HCT116 (cell line): Measurements from ENCODE around the gene CPEB3. TPM values are rescaled to one million over a fixed set of nuclear protein-coding genes. Genes with fewer than 3 reads are reported as not detected.

ENCODE experiments used
- ATAC-seq: fragments of 200-7000 bp; cut with Tn5 transposase; 2 replicates; pipeline ENCODE4 v1.9.1; 2020; ENCODE audit warnings: mild to moderate bottlenecking, moderate library complexity
- BruUV-seq: library from RNA; stranded (reverse); fragments of 400-500 nt; replicated peaks from 2 replicates; lab custom pipeline; 2021; lab: Mats Ljungman, UMichigan
- CTCF ChIA-PET: fragments of 300-600 bp; sonication (Branson Sonifier 250); formaldehyde crosslinking; loops from one replicate; lab custom pipeline; 2021; ENCODE audit warnings: antibody characterized with exemption; lab: Charles Lee
- POLR2A ChIA-PET: fragments of 300-600, 350-600 bp; sonication (Branson Sonifier 250); formaldehyde crosslinking; loops from one replicate; lab custom pipeline; 2021; ENCODE audit warnings: antibody characterized with exemption; lab: Charles Lee
- RAD21 ChIA-PET, 2 experiments: fragments of 300-600 bp; sonication (Branson Sonifier 250); formaldehyde crosslinking; loops; one replicate each; lab custom pipeline; 2023; ENCODE audit warnings: low total read pairs in 2 of 2; ENCODE audit not compliant: uncharacterized antibody in 2 of 2, unreplicated experiment in 2 of 2, low non-redundant PET in 1 of 2; lab: Charles Lee
- DNase-seq: peaks from one replicate; pipeline ENCODE4 v3.0.0-alpha.2; 2010; ENCODE audit warnings: low read depth, low spot score
- H2AFZ ChIP-seq: fragments of 200-600 bp; shearing (Covaris generic), sonication (generic); 2 replicates; pipeline ENCODE4 v1.6.1; 2017; ENCODE audit warnings: low read depth, mixed run types, mixed read lengths, antibody characterized with exemption, low read length; ENCODE audit not compliant: poor library complexity, severe bottlenecking
- H3K27ac ChIP-seq: 2 replicates; pipeline ENCODE4 v1.5.1; 2012; ENCODE audit warnings: low read depth, low read length
- H3K27me3 ChIP-seq: fragments of 200-600 bp; sonication (generic); 2 replicates; pipeline ENCODE4 v1.6.1; 2016; ENCODE audit warnings: mixed run types, low read length, mixed read lengths; ENCODE audit not compliant: insufficient read depth
- H3K36me3 ChIP-seq, 2 experiments: fragments of 200-500 bp in 1 of 2; fragments of 200-600 bp in 1 of 2; sonication (Bioruptor generic) in 1 of 2; sonication (generic) in 1 of 2; 2 replicates each; pipeline versions ENCODE4 v1.5.1 to v1.6.1; 2014 to 2016; ENCODE audit warnings: low read length in 2 of 2, inconsistent platforms in 1 of 2, mixed read lengths in 1 of 2, mixed run types in 1 of 2; ENCODE audit not compliant: insufficient read depth in 2 of 2, control insufficient read depth in 1 of 2
- H3K4me1 ChIP-seq, 2 experiments: fragments of 200-600 bp in 1 of 2; sonication (generic) in 1 of 2; 2 replicates each; pipeline versions ENCODE4 v1.5.1 to v1.6.1; 2012 to 2017; ENCODE audit warnings: low read length in 2 of 2, inconsistent platforms in 1 of 2, mild to moderate bottlenecking in 1 of 2, mixed read lengths in 1 of 2, mixed run types in 1 of 2, moderate library complexity in 1 of 2; ENCODE audit not compliant: insufficient read depth in 2 of 2, control insufficient read depth in 1 of 2
- H3K4me2 ChIP-seq: fragments of 200-600 bp; sonication (generic); 2 replicates; pipeline ENCODE4 v1.6.1; 2017; ENCODE audit warnings: mixed run types, low read length, mixed read lengths
- H3K4me3 ChIP-seq, 2 experiments: fragments of 200-600 bp in 1 of 2; sonication (generic) in 1 of 2; replicated peaks in 1 of 2; 2 replicates each; pipeline ENCODE4 v1.5.1; 2011 to 2016; ENCODE audit warnings: low read length in 2 of 2, control low read depth in 1 of 2, low read depth in 1 of 2, mild to moderate bottlenecking in 1 of 2, mixed read lengths in 1 of 2, mixed run types in 1 of 2
- H3K79me2 ChIP-seq: fragments of 200-600 bp; sonication (generic); 2 replicates; pipeline ENCODE4 v1.6.1; 2017; ENCODE audit warnings: mild to moderate bottlenecking, mixed run types, low read length, moderate library complexity, mixed read lengths; ENCODE audit not compliant: insufficient read depth
- H3K9ac ChIP-seq: fragments of 200-600 bp; sonication (generic); 2 replicates; pipeline ENCODE4 v1.6.1; 2016; ENCODE audit warnings: low read length, mixed read lengths
- H3K9me2 ChIP-seq: fragments of 200-600 bp; sonication (generic), shearing (Covaris generic); 2 replicates; pipeline ENCODE4 v1.6.1; 2017; ENCODE audit warnings: mixed run types, mild to moderate bottlenecking, moderate library complexity; ENCODE audit not compliant: insufficient read depth
- H3K9me3 ChIP-seq, 2 experiments: fragments of 200-500 bp in 1 of 2; fragments of 200-600 bp in 1 of 2; sonication (Bioruptor generic) in 1 of 2; sonication (generic) in 1 of 2; 2 replicates each; pipeline ENCODE4 v1.6.1; 2014 to 2017; ENCODE audit warnings: low read length in 2 of 2, mixed read lengths in 2 of 2, inconsistent platforms in 1 of 2, low read depth in 1 of 2, mild to moderate bottlenecking in 1 of 2, mixed run types in 1 of 2, moderate library complexity in 1 of 2; ENCODE audit not compliant: control insufficient read depth in 1 of 2, insufficient read depth in 1 of 2
- H4K20me1 ChIP-seq: fragments of 200-600 bp; sonication (generic), shearing (Covaris generic); 2 replicates; pipeline ENCODE4 v1.6.1; 2017; ENCODE audit warnings: mixed run types, mild to moderate bottlenecking, moderate library complexity; ENCODE audit not compliant: insufficient read depth
- CBX3 ChIP-seq: IDR thresholded peaks from 2 replicates; pipeline ENCODE4 v1.6.1; 2012; ENCODE audit warnings: low read depth
- CEBPB ChIP-seq: IDR thresholded peaks from 2 replicates; pipeline ENCODE4 v1.6.1; 2012; ENCODE audit warnings: low read depth
- EGR1 ChIP-seq: IDR thresholded peaks from 2 replicates; pipeline ENCODE4 v1.6.1; 2012; ENCODE audit warnings: low read depth
- ELF1 ChIP-seq: IDR thresholded peaks from 2 replicates; pipeline ENCODE4 v1.6.1; 2012; ENCODE audit warnings: low read depth, borderline replicate concordance
- EZH2 ChIP-seq: fragments of 200-600 bp; sonication (generic); IDR thresholded peaks from 2 replicates; pipeline ENCODE4 v1.6.1; 2017; ENCODE audit warnings: antibody characterized with exemption, mixed run types
- EZH2phosphoT487 ChIP-seq: fragments of 200-600 bp; IDR thresholded peaks from 2 replicates; pipeline ENCODE4 v1.6.1; 2018; ENCODE audit warnings: antibody characterized with exemption, borderline replicate concordance
- POLR2A ChIP-seq: IDR thresholded peaks from 2 replicates; pipeline ENCODE4 v1.7.0; 2011; ENCODE audit warnings: borderline replicate concordance; ENCODE audit not compliant: insufficient read depth, insufficient read length; ENCODE audit errors: extremely low read depth
- POLR2AphosphoS5 ChIP-seq: IDR thresholded peaks from 2 replicates; pipeline ENCODE4 v1.6.1; 2011; ENCODE audit warnings: mild to moderate bottlenecking, low read depth, low read length, moderate library complexity
- SIN3A ChIP-seq: IDR thresholded peaks from 2 replicates; pipeline ENCODE4 v1.6.1; 2012; ENCODE audit warnings: low read depth
- SRF ChIP-seq: IDR thresholded peaks from 2 replicates; pipeline ENCODE4 v1.6.1; 2012; ENCODE audit warnings: low read depth
- YY1 ChIP-seq: IDR thresholded peaks from 2 replicates; pipeline ENCODE4 v1.6.1; 2011; ENCODE audit warnings: low read length, low read depth, moderate library complexity, mild to moderate bottlenecking; ENCODE audit not compliant: insufficient replicate concordance; ENCODE audit errors: extremely low read depth
- ZFX ChIP-seq: fragments of 450-650 bp; IDR thresholded peaks from 2 replicates; pipeline ENCODE4 v1.6.1; 2017
- intact Hi-C: fragments of 100-400 bp; cut with micrococcal nuclease; formaldehyde crosslinking; loops from 2 replicates; pipeline ENCODE4 v1.10.0; 2022
- total RNA-seq: library from RNA; stranded (reverse); gene quantifications from one replicate; pipeline ENCODE4 v1.2.1, GENCODE V29; 2021; ENCODE audit not compliant: unreplicated experiment
- TF ChIP-seq, protein P1 (sequence below): IDR thresholded peaks from 2 replicates; pipeline ENCODE4 v1.6.1; 2012
- TF ChIP-seq, protein P2 (sequence below), 3 experiments: fragments of 200-600 bp in 1 of 3; sonication (generic) in 1 of 3; IDR thresholded peaks in 2 of 3; conservative IDR thresholded peaks in 1 of 3; 2 replicates each; pipeline ENCODE4 v1.5.1; 2012 to 2017; ENCODE audit warnings: low read depth in 2 of 3, low read length in 2 of 3, antibody characterized with exemption in 1 of 3, borderline replicate concordance in 1 of 3, control low read depth in 1 of 3, mild to moderate bottlenecking in 1 of 3, mixed read lengths in 1 of 3, mixed run types in 1 of 3, moderate library complexity in 1 of 3; ENCODE audit not compliant: insufficient read depth in 1 of 3

Gene CPEB3
- total RNA-seq, 1 experiment from 2014 or later = 3.0 TPM

DNA sequence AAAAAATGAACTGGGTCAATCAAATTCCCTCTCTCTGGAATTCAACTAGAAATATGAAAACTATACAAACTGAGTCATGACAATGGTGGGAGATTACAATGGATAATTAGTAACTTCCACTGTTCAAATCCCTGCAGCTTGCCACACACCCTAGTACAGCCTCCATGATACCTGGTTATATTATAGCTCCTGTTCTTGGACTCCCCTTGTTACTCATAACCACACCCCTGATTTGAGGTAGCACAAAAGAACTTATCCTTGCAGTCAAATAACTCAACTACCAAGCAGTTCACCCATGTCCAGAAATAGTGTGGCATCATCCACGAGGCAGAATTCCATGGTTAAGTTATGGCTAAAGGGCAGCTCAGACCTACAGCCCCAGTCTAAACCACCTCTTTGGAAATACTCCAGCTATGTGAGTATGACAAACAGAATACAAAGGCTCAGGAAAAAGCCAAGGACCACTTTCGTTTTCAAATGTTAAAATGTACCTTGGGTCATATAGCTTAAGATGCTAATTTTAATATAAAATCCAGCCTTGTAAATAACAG lies 164.7 kb downstream of the CPEB3 start:
- no peaks in the 10 kb centered on the region for H3K79me2 ChIP-seq
- BruUV-seq = no TSS peak
- CTCF ChIA-PET = no interaction called here
- TF ChIP-seq, protein P1, sequence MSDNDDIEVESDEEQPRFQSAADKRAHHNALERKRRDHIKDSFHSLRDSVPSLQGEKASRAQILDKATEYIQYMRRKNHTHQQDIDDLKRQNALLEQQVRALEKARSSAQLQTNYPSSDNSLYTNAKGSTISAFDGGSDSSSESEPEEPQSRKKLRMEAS = no peak
- TF ChIP-seq CEBPB (no peak), YY1 (no peak), SIN3A (no peak), SRF (no peak), ELF1 (no peak), EGR1 (no peak), CBX3 (no peak), ZFX (no peak), EZH2 (no peak), EZH2phosphoT487 (no peak), POLR2A (no peak), POLR2AphosphoS5 (no peak)
- TF ChIP-seq, protein P2, sequence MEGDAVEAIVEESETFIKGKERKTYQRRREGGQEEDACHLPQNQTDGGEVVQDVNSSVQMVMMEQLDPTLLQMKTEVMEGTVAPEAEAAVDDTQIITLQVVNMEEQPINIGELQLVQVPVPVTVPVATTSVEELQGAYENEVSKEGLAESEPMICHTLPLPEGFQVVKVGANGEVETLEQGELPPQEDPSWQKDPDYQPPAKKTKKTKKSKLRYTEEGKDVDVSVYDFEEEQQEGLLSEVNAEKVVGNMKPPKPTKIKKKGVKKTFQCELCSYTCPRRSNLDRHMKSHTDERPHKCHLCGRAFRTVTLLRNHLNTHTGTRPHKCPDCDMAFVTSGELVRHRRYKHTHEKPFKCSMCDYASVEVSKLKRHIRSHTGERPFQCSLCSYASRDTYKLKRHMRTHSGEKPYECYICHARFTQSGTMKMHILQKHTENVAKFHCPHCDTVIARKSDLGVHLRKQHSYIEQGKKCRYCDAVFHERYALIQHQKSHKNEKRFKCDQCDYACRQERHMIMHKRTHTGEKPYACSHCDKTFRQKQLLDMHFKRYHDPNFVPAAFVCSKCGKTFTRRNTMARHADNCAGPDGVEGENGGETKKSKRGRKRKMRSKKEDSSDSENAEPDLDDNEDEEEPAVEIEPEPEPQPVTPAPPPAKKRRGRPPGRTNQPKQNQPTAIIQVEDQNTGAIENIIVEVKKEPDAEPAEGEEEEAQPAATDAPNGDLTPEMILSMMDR (IDR thresholded peaks at IDR 0.05 in 2 of 3, conservative IDR thresholded peaks at IDR 0.05 in 1 of 3; ENCODE audit: borderline replicate concordance in 1 of 3, insufficient read depth in 1 of 3, low read depth in 2 of 3, low read length in 2 of 3) = no peak
- TF ChIP-seq, all 23 proteins: peak for 0
- Histone ChIP-seq H3K9ac (no peak overlapping the region), H3K4me2 (no peak overlapping the region), H3K4me3 (no peak overlapping the region), H2AFZ (no peak overlapping the region), H3K27ac (no peak overlapping the region), H3K4me1 (peaks cover 23 to 25% of the 10 kb centered on the region in 2 experiments), H3K27me3 (no peaks in the 10 kb centered on the region), H3K9me2 (no peaks in the 10 kb centered on the region), H3K9me3 (no peaks in the 10 kb centered on the region), H3K36me3 (no peaks in the 10 kb centered on the region), H4K20me1 (no peaks in the 10 kb centered on the region)
- DNase-seq (no peak), ATAC-seq (no peak)
- RAD21 ChIA-PET = no interaction called here
- POLR2A ChIA-PET = interaction anchor here (1.1 kb wide), 1 partner anchor 16 kb away, joined by 3 read pairs; no protein-coding TSS in a partner anchor
- intact Hi-C loops = no loop called here
